Small intestine (tissue), 7 donors: ENCODE measurements around the gene PDE11A. TPM values are rescaled to one million over a fixed set of nuclear protein-coding genes. Genes with fewer than 3 reads are reported as not detected.

Experiments
- DNase-seq, 2 donors: peaks; one replicate each; pipeline versions ENCODE4 v3.0.0 to v3.0.0-alpha.2; 2013
- FAIRE-seq: peaks from 2 replicates; lab custom pipeline; 2012; peaks lifted over from hg19 to GRCh38; lab: Jason Lieb, UNC
- H3K27ac ChIP-seq, 3 donors: one replicate each; pipeline ENCODE4 v1.5.1; 2013; ENCODE audit warnings: low read length in 2 of 3, mild to moderate bottlenecking in 2 of 3, control low read depth in 1 of 3, inconsistent platforms in 1 of 3, low read depth in 1 of 3, moderate library complexity in 1 of 3
- H3K27me3 ChIP-seq, 3 donors: one replicate each; pipeline ENCODE4 v1.6.1; 2013; ENCODE audit warnings: low read length in 3 of 3, inconsistent platforms in 1 of 3; ENCODE audit not compliant: control insufficient read depth in 3 of 3, insufficient read depth in 3 of 3
- H3K36me3 ChIP-seq, 3 donors: one replicate each; pipeline ENCODE4 v1.6.1; 2013; ENCODE audit warnings: low read length in 3 of 3, inconsistent platforms in 1 of 3, low read depth in 1 of 3, mild to moderate bottlenecking in 1 of 3, moderate library complexity in 1 of 3; ENCODE audit not compliant: control insufficient read depth in 3 of 3, insufficient read depth in 2 of 3
- H3K4me1 ChIP-seq, 3 donors: one replicate each; pipeline ENCODE4 v1.6.1; 2013; ENCODE audit warnings: low read length in 2 of 3, inconsistent platforms in 1 of 3, low read depth in 1 of 3, mild to moderate bottlenecking in 1 of 3, moderate library complexity in 1 of 3; ENCODE audit not compliant: control insufficient read depth in 3 of 3, insufficient read depth in 2 of 3
- H3K4me3 ChIP-seq, 3 donors: one replicate each; pipeline ENCODE4 v1.5.1; 2013; ENCODE audit warnings: low read length in 3 of 3, control low read depth in 1 of 3, inconsistent platforms in 1 of 3, low read depth in 1 of 3, mild to moderate bottlenecking in 1 of 3, moderate library complexity in 1 of 3
- H3K9me3 ChIP-seq, 2 donors: one replicate each; pipeline ENCODE4 v1.6.1; 2013; ENCODE audit warnings: low read depth in 1 of 2, low read length in 1 of 2; ENCODE audit not compliant: control insufficient read depth in 2 of 2, insufficient read depth in 1 of 2
- WGBS, 3 donors: extraction: QIAGEN DNeasy Blood & Tissue Kit; methylation state at CpG; one replicate each; pipeline ENCODE4 v1.1.7; 2013; 5-methylcytosine and 5-hydroxymethylcytosine counted together
- polyA plus RNA-seq, 4 donors: library from polyadenylated mRNA; stranded (reverse) in 3 of 4; unstranded in 1 of 4; fragments of 200-250 nt in 3 of 4; fragments of 120-200 nt in 1 of 4; gene quantifications; one replicate each; pipeline versions ENCODE4 v1.2.1 to v1.2.3, GENCODE V29; 2013
- donor health status: healthy with polysubstance abuse.
- donor health status: control.
- donor health status: control.
- donor health status: Bipolar disorder and iron deficiency.
- donor health status: healthy.

The PDE11A gene
- polyA plus RNA-seq, 4 donors, result 0.27 to 3.8 (median 0.84) TPM

DNA sequence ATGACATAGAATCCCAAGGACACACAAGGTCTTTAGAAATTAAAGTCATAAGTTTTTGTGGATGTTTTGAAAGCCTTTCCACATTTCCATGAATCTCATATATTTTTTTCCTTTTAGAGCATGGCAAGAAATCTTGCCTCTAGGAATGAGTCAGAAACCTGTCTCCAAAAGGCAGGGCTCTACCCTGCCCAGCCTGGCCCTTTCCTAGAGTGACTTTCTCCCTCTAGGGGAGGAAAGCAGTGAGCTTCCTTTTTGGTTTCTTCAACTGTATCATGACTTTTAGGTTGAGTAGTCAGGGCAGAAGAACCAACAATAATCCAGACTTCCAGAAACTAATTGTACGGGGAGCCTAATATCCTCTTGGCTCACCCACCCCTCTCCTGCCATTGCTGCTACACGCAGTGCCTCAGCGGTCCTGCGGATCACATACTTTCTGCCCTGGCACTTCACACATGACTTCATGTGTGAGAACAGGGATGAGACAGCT is 379.8 kb downstream of the PDE11A start:
- Histone ChIP-seq H3K27ac (no peak overlapping the region), H3K36me3 (no peaks in the 10 kb centered on the region), H3K9me3 (no peaks in the 10 kb centered on the region), H3K27me3 (no peaks in the 10 kb centered on the region), H3K4me1 (peaks cover 0 to 7% (median 0%) of the 10 kb centered on the region in 3 donors), H3K4me3 (no peak overlapping the region)
- no peak for DNase-seq
- FAIRE-seq, result no peak
- 88 to 89% (median 89%) methylated on average over 4 of the region's 4 CpGs for WGBS, 3 donors

DNA sequence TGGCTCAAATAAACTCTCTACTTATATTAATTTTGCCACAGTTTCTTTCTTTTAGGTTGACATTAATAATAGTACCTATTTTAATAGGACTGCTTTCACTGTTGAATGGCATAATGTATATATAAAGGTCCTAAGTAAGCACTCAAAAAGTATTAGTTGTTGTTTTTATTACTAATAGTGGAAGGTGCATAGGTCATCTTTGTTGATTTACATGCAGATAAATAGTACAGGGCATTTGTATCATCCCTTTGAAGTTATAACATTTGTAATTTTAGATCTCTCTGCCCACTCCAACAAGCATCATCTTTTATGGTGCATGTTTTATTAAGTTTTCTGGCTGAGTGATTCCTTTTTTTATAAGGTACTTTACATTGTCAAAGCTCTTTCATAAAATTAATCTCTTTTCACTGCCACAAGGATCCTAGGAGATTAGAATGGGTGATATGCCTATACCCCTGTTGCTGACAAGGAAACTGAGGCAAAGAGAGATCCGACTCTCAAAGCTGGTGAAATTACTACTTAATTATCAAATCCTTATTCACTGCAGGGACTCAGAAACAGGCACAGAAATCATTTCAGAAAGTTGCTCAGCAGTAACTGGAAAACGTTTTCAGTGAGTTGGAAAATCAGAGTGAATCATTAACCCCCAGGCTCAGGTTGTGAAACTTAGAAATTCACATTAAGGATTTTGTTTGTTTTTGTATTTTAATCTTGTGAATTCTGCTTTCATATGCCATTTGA is 380.4 kb downstream of the PDE11A start:
- WGBS, 3 donors, result 18 to 56% (median 35%) methylated on average over 2 of the region's 2 CpGs
- Histone ChIP-seq H3K27ac (no peak overlapping the region), H3K27me3 (no peaks in the 10 kb centered on the region), H3K9me3 (no peaks in the 10 kb centered on the region), H3K36me3 (no peaks in the 10 kb centered on the region), H3K4me1 (peaks cover 0 to 7% (median 0%) of the 10 kb centered on the region in 3 donors), H3K4me3 (no peak overlapping the region)
- FAIRE-seq, result no peak
- DNase-seq, result peak in 1 of 2 donors; percentile 55

DNA sequence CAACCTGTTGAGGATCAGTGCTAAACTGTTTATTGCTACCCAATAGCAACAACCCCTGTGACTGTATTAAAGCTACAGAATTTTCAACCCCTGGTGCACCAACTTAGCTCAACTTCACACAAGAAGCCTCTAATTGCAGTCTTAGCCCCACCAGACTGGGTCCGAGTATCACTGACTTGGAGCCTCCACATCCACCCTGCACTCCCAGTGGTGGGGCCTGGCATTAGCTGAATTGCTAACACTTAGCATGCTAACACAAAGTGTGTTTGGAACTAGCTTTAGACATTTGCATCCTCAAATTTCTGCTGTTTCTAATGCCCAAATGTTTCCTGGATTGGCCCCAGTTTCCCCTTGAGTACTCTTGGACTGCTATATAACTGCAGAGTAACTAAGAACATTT is 381.4 kb downstream of the PDE11A start:
- H3K4me1 ChIP-seq, result peaks cover 0 to 7% (median 0%) of the 10 kb centered on the region in 3 donors
- no peak overlapping the region for H3K4me3 ChIP-seq
- H3K9me3 ChIP-seq, result no peaks in the 10 kb centered on the region
- no peaks in the 10 kb centered on the region for H3K27me3 ChIP-seq
- FAIRE-seq (no peak), DNase-seq (no peak)
- no peak overlapping the region for H3K27ac ChIP-seq
- no peaks in the 10 kb centered on the region for H3K36me3 ChIP-seq
- 0% methylated on average over 1 of the region's 1 CpG for WGBS, 3 donors

DNA sequence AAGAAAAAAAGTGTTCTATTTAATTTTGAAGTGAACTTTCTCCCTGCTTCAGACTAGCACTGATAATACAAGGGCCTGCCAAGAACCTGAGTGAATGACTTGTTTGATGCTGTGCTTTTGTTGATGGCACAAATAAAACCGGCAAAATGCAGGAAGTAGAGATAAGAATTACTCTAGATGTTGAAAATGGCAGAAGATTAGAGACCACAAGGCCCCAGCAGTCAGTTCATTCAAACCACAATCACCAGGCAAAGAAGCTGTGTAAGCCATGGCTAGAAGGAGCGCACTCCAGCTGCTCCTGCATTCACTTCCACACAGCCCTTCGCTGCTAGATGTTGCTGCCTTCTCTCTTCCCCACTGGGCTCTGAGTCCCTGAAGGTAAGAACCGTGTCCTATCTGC is 383.0 kb downstream of the PDE11A start:
- Histone ChIP-seq H3K4me1 (peaks cover 0 to 7% (median 0%) of the 10 kb centered on the region in 3 donors), H3K27me3 (no peaks in the 10 kb centered on the region)
- no peak for FAIRE-seq

DNA sequence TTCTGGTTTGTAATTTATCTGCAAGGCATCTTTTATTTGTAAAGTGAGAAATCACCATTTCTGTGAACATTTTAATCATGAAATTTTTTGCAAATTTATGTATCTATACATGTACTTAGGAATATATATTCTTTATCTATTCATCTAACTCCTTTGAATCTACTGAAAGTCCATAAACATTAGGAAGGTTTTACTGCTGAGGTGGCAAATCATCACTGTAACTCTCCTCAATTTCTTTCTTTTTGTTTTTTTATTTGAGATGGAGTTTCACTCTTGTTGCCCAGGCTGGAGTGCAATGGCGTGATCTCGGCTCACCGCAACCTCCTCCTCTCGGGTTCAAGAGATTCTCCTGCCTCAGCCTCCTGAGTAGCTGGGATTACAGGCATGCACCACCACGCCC is 383.7 kb downstream of the PDE11A start:
- Histone ChIP-seq H3K4me3 (no peak overlapping the region), H3K27ac (no peak overlapping the region), H3K36me3 (no peaks in the 10 kb centered on the region), H3K27me3 (no peaks in the 10 kb centered on the region), H3K9me3 (no peaks in the 10 kb centered on the region), H3K4me1 (peaks cover 0 to 7% (median 0%) of the 10 kb centered on the region in 3 donors)
- no peak for DNase-seq
- 88 to 95% (median 92%) methylated on average over 5 of the region's 5 CpGs for WGBS, 3 donors
- no peak for FAIRE-seq

More for the DNA sequence above, 383.0 kb downstream of the PDE11A start:
- no peak overlapping the region for H3K4me3 ChIP-seq
- WGBS, 3 donors, result 25 to 47% (median 27%) methylated on average over 4 of the region's 4 CpGs
- H3K9me3 ChIP-seq, result no peaks in the 10 kb centered on the region
- DNase-seq, result peak; percentile 9 to 35
- no peaks in the 10 kb centered on the region for H3K36me3 ChIP-seq
- no peak overlapping the region for H3K27ac ChIP-seq

DNA sequence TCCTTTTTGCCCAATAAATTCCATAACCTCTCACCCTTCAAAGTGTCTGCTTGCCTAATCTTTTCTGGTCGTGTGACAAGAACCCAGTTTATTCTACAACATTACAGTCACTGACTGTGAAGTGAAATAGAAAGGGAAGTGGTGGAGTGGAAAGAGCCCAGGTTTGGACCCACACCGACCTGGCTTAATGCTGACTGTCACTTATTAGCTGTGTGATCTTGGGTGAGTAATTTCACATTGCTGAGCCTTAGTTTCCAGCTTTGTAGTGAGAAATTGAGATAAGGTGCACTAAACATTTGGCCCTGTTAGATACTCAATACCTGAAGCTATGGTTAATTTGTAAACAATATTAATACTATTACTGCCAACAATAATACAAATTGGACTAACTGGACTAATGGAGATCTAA is 388.9 kb downstream of the PDE11A start:
- FAIRE-seq, result no peak

DNA sequence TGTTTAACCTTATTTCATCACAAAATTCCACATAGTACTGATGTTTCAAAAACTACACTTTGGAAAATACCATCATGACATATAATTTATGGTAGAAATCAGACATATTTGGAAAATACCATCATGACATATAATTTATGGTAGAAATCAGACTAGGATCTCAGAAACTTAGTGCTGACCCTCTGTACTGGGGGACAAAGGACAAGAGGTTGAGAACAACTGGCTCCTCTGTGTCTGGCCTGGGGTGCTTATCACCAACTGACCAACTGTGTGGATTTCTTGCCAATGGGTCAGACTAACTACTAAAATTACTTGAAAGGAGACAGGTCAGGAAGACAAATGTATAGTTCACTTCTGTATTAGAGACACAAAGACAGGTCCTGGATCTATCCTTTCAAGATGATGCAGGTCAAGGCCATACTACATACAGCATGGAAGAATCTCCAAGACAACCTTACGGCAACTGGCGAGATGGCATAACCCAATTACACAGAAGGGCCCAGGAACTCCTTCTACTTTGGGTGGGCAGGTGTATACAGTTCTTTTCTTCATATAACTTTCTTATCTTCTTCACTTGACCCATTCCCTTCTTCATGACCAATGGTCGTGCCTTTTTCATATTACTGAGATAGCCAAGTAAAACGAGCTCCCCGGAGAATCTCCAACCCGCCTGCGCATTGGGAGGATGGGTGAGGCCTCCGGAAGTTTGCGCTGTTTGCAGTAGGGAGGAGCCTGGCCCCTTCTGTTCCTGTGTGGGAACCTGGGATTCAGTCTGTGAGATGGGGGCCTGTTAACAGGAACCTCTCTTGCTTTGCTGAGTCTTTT is 389.5 kb downstream of the PDE11A start:
- H3K27me3 ChIP-seq, result no peaks in the 10 kb centered on the region
- H3K4me1 ChIP-seq, result peaks cover 0 to 3% (median 3%) of the 10 kb centered on the region in 3 donors
- no peak for DNase-seq
- H3K36me3 ChIP-seq, result no peaks in the 10 kb centered on the region
- H3K9me3 ChIP-seq, result no peaks in the 10 kb centered on the region
- H3K27ac ChIP-seq, result no peak overlapping the region
- FAIRE-seq, result no peak
- H3K4me3 ChIP-seq, result no peak overlapping the region
- 83 to 86% (median 84%) methylated on average over 9 of the region's 9 CpGs for WGBS, 3 donors

More for the DNA sequence above, 388.9 kb downstream of the PDE11A start:
- no peaks in the 10 kb centered on the region for H3K36me3 ChIP-seq
- peaks cover 0 to 3% (median 3%) of the 10 kb centered on the region in 3 donors for H3K4me1 ChIP-seq
- DNase-seq, result no peak
- no peak overlapping the region for H3K27ac ChIP-seq
- no peaks in the 10 kb centered on the region for H3K9me3 ChIP-seq
- 73 to 89% (median 84%) methylated on average over 2 of the region's 2 CpGs for WGBS, 3 donors
- no peak overlapping the region for H3K4me3 ChIP-seq
- no peaks in the 10 kb centered on the region for H3K27me3 ChIP-seq

DNA sequence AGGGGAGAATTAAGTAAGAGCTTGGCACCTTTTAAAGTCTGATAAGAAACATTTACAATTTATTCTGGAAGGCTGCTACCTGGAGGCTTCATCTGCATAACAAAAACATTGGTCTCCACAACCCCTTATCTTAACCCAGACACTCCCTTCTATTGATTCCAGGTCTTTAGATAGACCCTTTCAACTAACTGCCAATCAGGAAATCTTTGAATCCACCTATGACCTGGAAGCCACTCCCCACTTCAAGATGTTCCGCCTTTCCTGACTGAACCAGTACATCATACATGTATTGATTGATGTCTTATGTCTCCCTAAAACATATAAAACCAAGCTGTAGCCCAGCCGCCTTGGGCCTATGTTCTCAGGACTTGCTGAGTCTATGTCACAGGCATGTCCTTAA is 390.6 kb downstream of the PDE11A start:
- WGBS, 3 donors, result 63 to 78% (median 78%) methylated on average over 2 of the region's 2 CpGs
- no peak for FAIRE-seq

More for the DNA sequence above, 390.6 kb downstream of the PDE11A start:
- no peaks in the 10 kb centered on the region for H3K36me3 ChIP-seq
- H3K9me3 ChIP-seq, result no peaks in the 10 kb centered on the region
- H3K4me1 ChIP-seq, result peaks cover 0 to 3% (median 3%) of the 10 kb centered on the region in 3 donors
- no peak overlapping the region for H3K27ac ChIP-seq
- no peak overlapping the region for H3K4me3 ChIP-seq
- no peaks in the 10 kb centered on the region for H3K27me3 ChIP-seq
- peak in 1 of 2 donors; percentile 26 for DNase-seq
